ENCODE measurements around the gene C14orf93.
A peak's percentile ranks its signal among the peaks of the same experiment; 100 is the strongest.

Gene C14orf93

DNA sequence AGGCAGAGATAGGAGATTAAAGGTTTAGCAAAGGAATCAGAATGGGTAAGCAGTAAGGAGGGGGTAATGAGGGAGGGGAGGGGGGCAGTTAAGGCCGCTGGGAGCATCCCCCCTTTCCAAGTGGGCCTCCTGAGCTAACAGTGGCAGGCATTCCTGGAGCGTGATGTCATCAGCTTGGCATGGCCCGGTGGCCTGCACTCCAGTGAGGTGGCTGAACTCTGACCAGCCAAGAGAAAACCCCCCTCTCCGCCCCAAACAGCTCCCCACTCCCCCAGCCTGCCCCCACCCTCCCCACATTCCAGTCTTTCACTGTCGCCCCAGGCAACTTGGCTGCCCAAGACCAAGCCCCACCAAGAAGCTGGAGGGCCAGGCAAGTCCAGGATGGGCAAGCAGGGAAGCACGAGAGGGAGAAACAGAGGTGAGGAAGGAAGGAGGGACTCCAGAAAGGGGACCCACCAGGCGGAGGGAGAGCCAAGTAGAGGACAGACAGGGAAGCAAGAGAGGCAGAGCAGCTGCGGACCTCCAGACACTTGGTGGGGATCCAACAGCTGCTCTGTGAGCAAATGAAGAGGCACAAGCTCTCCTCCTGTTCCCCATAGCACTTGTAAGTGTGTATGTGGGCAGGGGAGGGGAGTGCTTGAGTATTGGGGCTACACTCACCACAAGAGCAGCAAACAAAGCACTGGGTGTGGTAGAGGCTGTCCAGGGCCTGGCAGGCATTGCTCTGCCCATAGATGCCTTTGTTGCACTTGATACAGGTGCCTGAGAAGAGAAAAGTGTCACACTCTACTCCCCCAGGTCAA, 32.1 kb downstream of the C14orf93 start:
- TF ChIP-seq, protein P1, sequence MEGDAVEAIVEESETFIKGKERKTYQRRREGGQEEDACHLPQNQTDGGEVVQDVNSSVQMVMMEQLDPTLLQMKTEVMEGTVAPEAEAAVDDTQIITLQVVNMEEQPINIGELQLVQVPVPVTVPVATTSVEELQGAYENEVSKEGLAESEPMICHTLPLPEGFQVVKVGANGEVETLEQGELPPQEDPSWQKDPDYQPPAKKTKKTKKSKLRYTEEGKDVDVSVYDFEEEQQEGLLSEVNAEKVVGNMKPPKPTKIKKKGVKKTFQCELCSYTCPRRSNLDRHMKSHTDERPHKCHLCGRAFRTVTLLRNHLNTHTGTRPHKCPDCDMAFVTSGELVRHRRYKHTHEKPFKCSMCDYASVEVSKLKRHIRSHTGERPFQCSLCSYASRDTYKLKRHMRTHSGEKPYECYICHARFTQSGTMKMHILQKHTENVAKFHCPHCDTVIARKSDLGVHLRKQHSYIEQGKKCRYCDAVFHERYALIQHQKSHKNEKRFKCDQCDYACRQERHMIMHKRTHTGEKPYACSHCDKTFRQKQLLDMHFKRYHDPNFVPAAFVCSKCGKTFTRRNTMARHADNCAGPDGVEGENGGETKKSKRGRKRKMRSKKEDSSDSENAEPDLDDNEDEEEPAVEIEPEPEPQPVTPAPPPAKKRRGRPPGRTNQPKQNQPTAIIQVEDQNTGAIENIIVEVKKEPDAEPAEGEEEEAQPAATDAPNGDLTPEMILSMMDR (IDR thresholded peaks at IDR 0.05; ENCODE audit: low read depth, low read length), result no peak
- peak; percentile 73 to 87 for DNase-seq (ENCODE audit: low read depth in 2 of 2)
- no peak overlapping the region for H3K4me3 ChIP-seq (replicated peaks in 1 of 2; ENCODE audit: low read depth in 2 of 2, low read length in 2 of 2)

DNA sequence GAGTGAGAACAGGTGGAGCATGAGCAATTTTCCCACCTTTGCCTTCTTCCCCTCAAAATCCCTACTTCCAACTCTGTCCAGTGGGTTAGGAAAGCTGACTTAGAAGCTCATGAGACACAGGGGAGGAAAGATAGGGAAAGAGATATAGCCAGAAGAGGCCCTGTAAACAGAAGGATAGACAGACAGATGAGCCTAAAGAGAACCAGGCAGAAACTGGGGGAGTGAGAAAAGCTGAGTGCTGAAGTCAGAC, 32.6 kb downstream of the C14orf93 start:
- TF ChIP-seq, protein P1 (IDR thresholded peaks at IDR 0.05; ENCODE audit: low read depth, low read length), result no peak
- H3K4me3 ChIP-seq (replicated peaks in 1 of 2; ENCODE audit: low read depth in 2 of 2, low read length in 2 of 2), result no peak overlapping the region
- no peak for DNase-seq (ENCODE audit: low read depth in 2 of 2)

DNA sequence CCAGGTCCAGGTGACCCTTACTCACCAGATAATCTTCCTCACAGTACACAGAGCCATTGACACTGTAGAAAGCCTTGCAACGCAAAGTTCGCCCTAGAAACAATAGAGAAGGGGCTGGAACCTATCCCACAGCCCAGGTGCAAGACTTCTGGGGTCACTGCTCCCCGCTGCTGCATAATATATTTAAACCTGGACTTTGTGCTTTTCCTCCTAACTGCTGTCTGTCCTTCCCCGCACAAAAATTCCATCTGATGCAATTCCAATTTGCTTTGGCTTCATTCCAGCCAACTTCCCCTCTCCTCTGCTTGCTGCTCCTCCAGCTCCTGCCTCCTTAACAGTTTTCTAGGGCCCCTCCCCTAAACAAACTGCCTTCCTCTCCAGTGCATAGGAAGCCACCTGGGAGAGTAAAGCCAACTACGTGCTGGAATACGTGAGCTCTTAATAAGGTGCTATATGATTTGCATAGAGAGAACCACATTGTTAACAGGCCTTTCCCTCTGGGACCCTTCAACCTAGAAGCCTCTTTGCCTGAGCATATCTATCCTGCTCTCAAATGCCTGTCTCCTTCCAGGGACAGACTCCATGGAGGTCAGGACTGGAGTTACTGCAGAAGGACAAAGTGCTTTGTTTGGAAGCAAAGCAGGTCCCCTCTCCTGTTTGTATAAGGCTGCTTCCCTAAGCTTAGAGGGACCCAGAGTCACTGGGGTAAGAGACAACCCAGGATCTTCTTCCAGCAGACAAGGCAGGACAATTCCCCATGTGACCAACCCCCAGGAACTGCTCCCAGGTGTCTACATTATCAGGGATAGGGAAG, 33.1 kb downstream of the C14orf93 start:
- TF ChIP-seq, protein P1 (IDR thresholded peaks at IDR 0.05; ENCODE audit: low read depth, low read length), result no peak
- peak; percentile 66 to 72 for DNase-seq (ENCODE audit: low read depth in 2 of 2)
- H3K4me3 ChIP-seq (replicated peaks in 1 of 2; ENCODE audit: low read depth in 2 of 2, low read length in 2 of 2), result no peak overlapping the region

DNA sequence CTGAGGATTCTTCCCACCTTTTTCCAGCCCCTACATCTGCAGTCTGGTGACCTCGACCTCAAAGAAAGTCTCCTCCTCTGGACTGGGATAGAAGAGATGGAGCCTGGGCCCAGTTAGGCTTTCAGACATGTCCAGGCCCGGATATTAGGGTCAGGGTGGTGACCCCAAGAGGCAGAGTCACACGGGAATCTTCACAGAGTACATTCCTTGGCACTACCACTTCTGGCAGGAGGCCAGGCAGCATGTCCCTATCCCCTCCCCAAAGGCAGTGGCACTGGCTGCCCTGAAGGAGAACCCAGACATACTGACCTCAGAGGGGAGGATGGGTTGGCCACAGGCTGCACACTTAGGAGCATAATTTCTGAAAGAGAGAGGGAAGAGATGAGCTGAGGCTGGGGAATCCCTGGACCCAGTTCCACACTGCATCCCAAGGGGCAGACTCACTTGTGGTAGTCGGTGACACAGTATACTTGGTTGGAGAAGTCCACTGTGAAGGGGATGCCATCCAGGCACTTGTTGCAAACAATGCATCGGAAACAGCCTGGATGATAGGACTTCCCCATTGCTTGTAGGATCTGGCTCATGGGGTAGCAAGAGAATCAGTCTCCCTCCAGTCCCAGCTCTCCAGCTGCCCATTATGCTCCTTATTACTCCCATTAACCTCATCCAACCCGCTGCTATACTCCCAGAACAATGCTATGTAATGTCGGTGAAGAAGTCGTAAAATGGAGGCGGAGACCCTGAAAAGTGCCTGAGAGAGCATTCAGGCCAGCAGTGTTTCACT, 35.2 kb downstream of the C14orf93 start:
- no peak overlapping the region for H3K4me3 ChIP-seq (replicated peaks in 1 of 2; ENCODE audit: low read depth in 2 of 2, low read length in 2 of 2)
- TF ChIP-seq, protein P1 (IDR thresholded peaks at IDR 0.05; ENCODE audit: low read depth, low read length), result no peak
- DNase-seq (ENCODE audit: low read depth in 2 of 2), result peak; percentile 38 to 50

DNA sequence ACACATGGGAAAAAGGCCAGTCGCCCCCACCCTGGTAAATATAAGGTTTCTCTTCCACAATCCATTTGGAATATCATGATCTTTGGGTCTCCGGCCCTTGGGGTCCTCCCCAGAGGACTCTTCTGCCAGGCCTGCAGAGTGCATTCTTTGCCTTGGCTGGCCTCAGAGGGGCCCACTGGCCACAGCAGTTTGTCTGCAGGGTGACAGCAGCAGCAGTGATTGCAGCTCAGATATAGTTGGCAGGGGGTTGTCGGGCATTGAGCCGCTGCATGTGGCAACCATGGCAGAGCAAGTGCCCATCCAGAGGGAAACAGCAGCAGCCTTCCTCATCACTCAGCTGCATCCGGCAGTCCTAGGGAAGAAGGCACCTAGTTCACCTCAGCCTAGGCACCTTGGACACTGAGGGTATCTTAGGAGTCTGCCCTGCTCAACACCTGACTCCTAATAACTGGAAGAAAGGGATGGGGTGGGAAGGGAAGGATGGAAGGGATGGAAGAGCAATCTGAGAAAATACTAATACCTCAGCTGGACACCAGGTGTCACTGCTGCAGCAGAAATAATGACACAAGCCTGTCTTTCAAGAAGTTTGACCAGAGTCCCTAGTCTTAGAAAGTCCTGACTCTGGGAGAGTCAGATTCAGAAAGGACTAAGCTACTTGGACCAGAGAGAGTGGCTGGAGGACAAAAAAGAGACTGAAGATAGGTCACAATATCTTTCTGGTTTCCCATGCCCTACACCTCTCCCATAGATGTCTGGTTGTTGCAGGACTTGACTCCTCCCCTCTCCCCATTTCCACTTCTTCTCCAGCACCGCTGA, 36.5 kb downstream of the C14orf93 start:
- DNase-seq (ENCODE audit: low read depth in 2 of 2), result peak; percentile 79 to 81
- H3K4me3 ChIP-seq (replicated peaks in 1 of 2; ENCODE audit: low read depth in 2 of 2, low read length in 2 of 2), result no peak overlapping the region
- TF ChIP-seq, protein P1 (IDR thresholded peaks at IDR 0.05; ENCODE audit: low read depth, low read length), result peak; percentile 70

DNA sequence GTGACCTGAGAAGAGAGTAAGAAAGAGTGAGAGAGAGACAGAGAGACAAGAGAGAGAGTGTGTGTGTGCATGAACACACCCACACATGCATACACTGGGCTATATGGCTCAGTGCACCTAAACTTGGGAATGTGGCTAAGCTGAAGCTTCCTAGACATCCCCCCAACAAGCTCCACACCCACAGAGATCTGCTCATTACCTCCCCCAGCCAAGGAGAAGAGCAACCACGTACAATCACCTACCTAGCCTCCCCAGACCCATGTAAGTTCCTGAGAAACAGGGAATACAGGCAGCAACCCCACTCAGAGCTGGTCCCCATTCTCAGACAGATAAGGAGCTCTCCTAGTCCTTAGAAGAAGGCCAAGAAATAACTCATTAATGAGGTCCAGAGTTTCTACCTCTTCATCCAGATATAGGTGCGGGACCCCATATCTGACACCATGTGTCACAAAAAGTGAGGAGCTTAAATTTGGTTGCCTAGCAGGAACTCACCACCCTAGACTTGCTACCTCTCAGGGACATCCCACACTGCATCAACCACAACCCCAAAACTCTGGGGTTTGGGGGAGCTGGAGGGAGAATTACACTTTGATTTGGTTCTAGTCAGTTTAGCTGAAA, 37.5 kb downstream of the C14orf93 start:
- no peak overlapping the region for H3K4me3 ChIP-seq (replicated peaks in 1 of 2; ENCODE audit: low read depth in 2 of 2, low read length in 2 of 2)
- TF ChIP-seq, protein P1 (IDR thresholded peaks at IDR 0.05; ENCODE audit: low read depth, low read length), result no peak
- DNase-seq (ENCODE audit: low read depth in 2 of 2), result no peak

Data from cardiac fibroblast (primary cell).